ENCODE measurements around the gene BCO1. TPM values are rescaled to one million over a fixed set of nuclear protein-coding genes. Genes with fewer than 3 reads are reported as not detected.
A peak's percentile ranks its signal among the peaks of the same experiment; 100 is the strongest.

The BCO1 gene
- total and polyA plus RNA-seq, 2 donors: 0.11 to 0.25 TPM

GRCh38 chr16:81242977-81243618 is 4.6 kb downstream of the BCO1 start:
- Histone ChIP-seq H3K4me3 (ENCODE audit: low read depth, low read length) (no peak overlapping the region), H3K4me1 (ENCODE audit: insufficient read depth) (no peaks in the 10 kb centered on the region), H3K27ac (ENCODE audit: low read depth) (no peak overlapping the region), H3K36me3 (ENCODE audit: insufficient read depth) (no peaks in the 10 kb centered on the region)
- WGBS: 85% methylated on average over 8 of the region's 8 CpGs
- DNase-seq (ENCODE audit: extremely low spot score): no peak

- no peak overlapping the region for H3K27ac ChIP-seq (ENCODE audit: low read depth)
- WGBS: 46% methylated on average over 9 of the region's 9 CpGs
- DNase-seq (ENCODE audit: extremely low spot score): no peak
- no peaks in the 10 kb centered on the region for H3K4me1 ChIP-seq (ENCODE audit: insufficient read depth)
- no peaks in the 10 kb centered on the region for H3K36me3 ChIP-seq (ENCODE audit: insufficient read depth)
- no peak overlapping the region for H3K4me3 ChIP-seq (ENCODE audit: low read depth, low read length)
Measured at GRCh38 chr16:81243942-81244341, 5.5 kb downstream of the BCO1 start.

GRCh38 chr16:81251871-81252270 is 13.4 kb downstream of the BCO1 start:
- WGBS: 61% methylated on average over 2 of the region's 2 CpGs
- H3K36me3 ChIP-seq (ENCODE audit: insufficient read depth): no peaks in the 10 kb centered on the region
- H3K4me1 ChIP-seq (ENCODE audit: insufficient read depth): no peaks in the 10 kb centered on the region
- no peak for DNase-seq (ENCODE audit: extremely low spot score)
- H3K27ac ChIP-seq (ENCODE audit: low read depth): no peak overlapping the region
- H3K4me3 ChIP-seq (ENCODE audit: low read depth, low read length): no peak overlapping the region

GRCh38 chr16:81253141-81253540 is 14.7 kb downstream of the BCO1 start:
- H3K36me3 ChIP-seq (ENCODE audit: insufficient read depth): no peaks in the 10 kb centered on the region
- no peak for DNase-seq (ENCODE audit: extremely low spot score)
- 92% methylated on average over 5 of the region's 5 CpGs for WGBS
- no peak overlapping the region for H3K27ac ChIP-seq (ENCODE audit: low read depth)
- H3K4me3 ChIP-seq (ENCODE audit: low read depth, low read length): no peak overlapping the region
- no peaks in the 10 kb centered on the region for H3K4me1 ChIP-seq (ENCODE audit: insufficient read depth)

- no peak overlapping the region for H3K27ac ChIP-seq (ENCODE audit: low read depth)
- H3K4me1 ChIP-seq (ENCODE audit: insufficient read depth): no peaks in the 10 kb centered on the region
- H3K36me3 ChIP-seq (ENCODE audit: insufficient read depth): no peaks in the 10 kb centered on the region
- DNase-seq (ENCODE audit: extremely low spot score): no peak
- 92% methylated on average over 5 of the region's 5 CpGs for WGBS
- H3K4me3 ChIP-seq (ENCODE audit: low read depth, low read length): no peak overlapping the region
Measured at GRCh38 chr16:81254922-81255526, 16.5 kb downstream of the BCO1 start.

- 87% methylated on average over 4 of the region's 4 CpGs for WGBS
- Histone ChIP-seq H3K36me3 (ENCODE audit: insufficient read depth) (no peaks in the 10 kb centered on the region), H3K27ac (ENCODE audit: low read depth) (no peak overlapping the region), H3K4me1 (ENCODE audit: insufficient read depth) (no peaks in the 10 kb centered on the region), H3K4me3 (ENCODE audit: low read depth, low read length) (no peak overlapping the region)
- no peak for DNase-seq (ENCODE audit: extremely low spot score)
Measured at GRCh38 chr16:81259916-81260315, 21.4 kb downstream of the BCO1 start.

GRCh38 chr16:81261049-81261648 is 22.7 kb downstream of the BCO1 start:
- no peak for DNase-seq (ENCODE audit: extremely low spot score)
- H3K4me1 ChIP-seq (ENCODE audit: insufficient read depth): no peaks in the 10 kb centered on the region
- no peaks in the 10 kb centered on the region for H3K36me3 ChIP-seq (ENCODE audit: insufficient read depth)
- H3K4me3 ChIP-seq (ENCODE audit: low read depth, low read length): no peak overlapping the region
- WGBS: 80% methylated on average over 11 of the region's 11 CpGs
- H3K27ac ChIP-seq (ENCODE audit: low read depth): no peak overlapping the region

- WGBS: 21% methylated on average over 11 of the region's 11 CpGs
- no peak overlapping the region for H3K27ac ChIP-seq (ENCODE audit: low read depth)
- no peaks in the 10 kb centered on the region for H3K4me1 ChIP-seq (ENCODE audit: insufficient read depth)
- peak; percentile 18 for DNase-seq (ENCODE audit: extremely low spot score)
- H3K36me3 ChIP-seq (ENCODE audit: insufficient read depth): no peaks in the 10 kb centered on the region
- H3K4me3 ChIP-seq (ENCODE audit: low read depth, low read length): no peak overlapping the region
Measured at GRCh38 chr16:81263470-81264220, 25.2 kb downstream of the BCO1 start.

GRCh38 chr16:81264386-81264785 is 25.9 kb downstream of the BCO1 start:
- 80% methylated on average over 7 of the region's 7 CpGs for WGBS
- Histone ChIP-seq H3K27ac (ENCODE audit: low read depth) (no peak overlapping the region), H3K4me3 (ENCODE audit: low read depth, low read length) (no peak overlapping the region), H3K36me3 (ENCODE audit: insufficient read depth) (no peaks in the 10 kb centered on the region), H3K4me1 (ENCODE audit: insufficient read depth) (no peaks in the 10 kb centered on the region)
- no peak for DNase-seq (ENCODE audit: extremely low spot score)

GRCh38 chr16:81265052-81265451 is 26.6 kb downstream of the BCO1 start:
- Histone ChIP-seq H3K4me3 (ENCODE audit: low read depth, low read length) (no peak overlapping the region), H3K4me1 (ENCODE audit: insufficient read depth) (no peaks in the 10 kb centered on the region), H3K36me3 (ENCODE audit: insufficient read depth) (no peaks in the 10 kb centered on the region), H3K27ac (ENCODE audit: low read depth) (no peak overlapping the region)
- DNase-seq (ENCODE audit: extremely low spot score): no peak
- WGBS: 98% methylated on average over 2 of the region's 2 CpGs

- DNase-seq (ENCODE audit: extremely low spot score): no peak
- no peak overlapping the region for H3K27ac ChIP-seq (ENCODE audit: low read depth)
Measured at GRCh38 chr16:81265658-81266451, 27.4 kb downstream of the BCO1 start.

GRCh38 chr16:81266680-81267095 is 28.2 kb downstream of the BCO1 start:
- Histone ChIP-seq H3K27ac (ENCODE audit: low read depth) (no peak overlapping the region), H3K4me1 (ENCODE audit: insufficient read depth) (no peaks in the 10 kb centered on the region), H3K4me3 (ENCODE audit: low read depth, low read length) (no peak overlapping the region), H3K36me3 (ENCODE audit: insufficient read depth) (no peaks in the 10 kb centered on the region)
- no peak for DNase-seq (ENCODE audit: extremely low spot score)
- WGBS: 66% methylated on average over 7 of the region's 7 CpGs

More at GRCh38 chr16:81265658-81266451, 27.4 kb downstream of the BCO1 start:
- 48% methylated on average over 5 of the region's 5 CpGs for WGBS
- Histone ChIP-seq H3K4me3 (ENCODE audit: low read depth, low read length) (no peak overlapping the region), H3K36me3 (ENCODE audit: insufficient read depth) (no peaks in the 10 kb centered on the region), H3K4me1 (ENCODE audit: insufficient read depth) (no peaks in the 10 kb centered on the region)

GRCh38 chr16:81268509-81268908 is 30.0 kb downstream of the BCO1 start:
- H3K27ac ChIP-seq (ENCODE audit: low read depth): no peak overlapping the region
- no peaks in the 10 kb centered on the region for H3K36me3 ChIP-seq (ENCODE audit: insufficient read depth)
- H3K4me1 ChIP-seq (ENCODE audit: insufficient read depth): no peaks in the 10 kb centered on the region
- WGBS: 95% methylated on average over 5 of the region's 5 CpGs
- no peak for DNase-seq (ENCODE audit: extremely low spot score)
- H3K4me3 ChIP-seq (ENCODE audit: low read depth, low read length): no peak overlapping the region
